HG02852 (cell line): Measurements from ENCODE around the gene EPX.

Experiments used
- ATAC-seq: cut with Tn5 transposase; IDR thresholded peaks from one replicate; pipeline ENCODE4 v1.9.1; 2021; ENCODE audit warnings: mild to moderate bottlenecking, moderate library complexity; ENCODE audit not compliant: unreplicated experiment

EPX gene

DNA sequence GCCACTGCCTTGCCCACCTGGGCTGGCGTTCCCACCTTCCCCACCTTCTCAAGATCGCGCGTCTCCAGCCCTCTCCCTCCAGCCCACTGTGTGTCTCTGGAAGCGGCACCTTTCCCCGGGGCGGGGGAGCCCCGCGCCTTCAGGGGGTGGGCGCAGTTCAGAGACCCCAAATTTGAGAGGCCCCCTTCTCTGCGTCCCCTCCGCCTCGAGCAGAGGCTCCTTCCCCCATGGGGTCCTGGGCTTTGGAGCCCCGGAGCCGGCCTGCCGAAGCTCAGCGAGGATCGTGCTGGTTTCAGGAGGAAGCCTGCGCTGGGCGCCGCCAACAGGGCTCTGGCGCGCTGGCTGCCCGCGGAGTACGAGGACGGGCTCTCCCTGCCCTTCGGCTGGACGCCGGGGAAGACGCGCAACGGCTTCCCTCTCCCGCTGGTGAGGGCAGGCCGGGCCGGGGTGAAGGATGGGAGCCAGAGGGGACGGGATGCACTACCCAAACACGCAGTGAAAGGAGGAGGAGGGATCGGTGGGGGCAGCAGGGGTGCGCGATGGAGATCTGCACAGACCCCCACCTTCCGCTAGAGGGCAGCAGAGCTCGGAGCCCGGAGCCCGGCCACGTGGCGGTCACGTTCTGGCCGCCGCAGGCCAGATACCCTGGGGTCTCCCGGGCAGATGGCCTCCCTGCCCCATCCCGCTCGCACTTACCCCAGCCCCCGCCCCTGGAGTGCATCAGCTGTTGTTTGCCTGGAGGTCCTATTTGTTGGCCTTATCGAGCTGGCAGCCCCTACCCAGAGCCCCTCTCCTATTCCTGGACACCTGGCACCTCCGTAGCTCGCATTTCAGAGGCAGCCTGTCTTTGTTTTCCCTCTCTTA, 57.0 kb downstream of the EPX start:
- ATAC-seq = peak; percentile 73

GRCh38 chr17:58250344-58251011, 58.0 kb downstream of the EPX start:
- no peak for ATAC-seq

- no peak for ATAC-seq
Measured at GRCh38 chr17:58252141-58252540, 59.6 kb downstream of the EPX start.

GRCh38 chr17:58253082-58253481, 60.6 kb downstream of the EPX start:
- ATAC-seq = no peak
